ENCODE data around the gene GRK7. TPM values are rescaled to one million over a fixed set of nuclear protein-coding genes. Genes with fewer than 3 reads are reported as not detected.

Gene GRK7
- total and polyA plus RNA-seq, 2 of the 13 experiments (the other 11 are each of a cell fraction or from before 2014, with no cell fraction given) = not detected

DNA sequence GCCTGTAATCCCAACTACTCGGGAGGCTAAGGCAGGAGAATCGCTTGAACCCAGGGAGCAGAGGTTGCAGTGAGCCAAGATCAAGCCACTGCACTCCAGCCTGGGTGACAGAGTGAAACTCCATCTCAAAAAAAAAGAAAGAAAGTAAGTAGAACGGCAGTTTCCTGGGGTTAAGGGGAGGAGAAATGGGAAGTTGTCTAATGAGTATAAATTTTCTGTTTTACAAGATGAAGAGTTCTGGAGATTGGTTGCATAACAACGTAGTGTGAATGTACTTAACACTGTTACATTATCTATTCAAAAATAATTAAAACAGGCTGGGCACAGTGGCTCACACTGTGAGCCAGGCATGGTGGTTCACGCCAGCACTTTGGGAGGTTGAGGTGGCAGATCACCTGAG, 45.4 kb downstream of the GRK7 start (continued):
- TF ChIP-seq AFF4 (CRISPR knock-in tag; IDR thresholded peaks at IDR 0.05) (no peak), ZNF383 (CRISPR knock-in tag; IDR thresholded peaks at IDR 0.05; ENCODE audit: borderline replicate concordance) (no peak), NFIB (CRISPR knock-in tag; IDR thresholded peaks at IDR 0.05; ENCODE audit: borderline replicate concordance) (no peak), ZNF331 (CRISPR knock-in tag; IDR thresholded peaks at IDR 0.05) (no peak), ZSCAN31 (CRISPR knock-in tag; IDR thresholded peaks at IDR 0.05; ENCODE audit: low read depth) (no peak), HMG20B (CRISPR knock-in tag; conservative IDR thresholded peaks at IDR 0.05) (no peak)
- TF ChIP-seq, protein P1, sequence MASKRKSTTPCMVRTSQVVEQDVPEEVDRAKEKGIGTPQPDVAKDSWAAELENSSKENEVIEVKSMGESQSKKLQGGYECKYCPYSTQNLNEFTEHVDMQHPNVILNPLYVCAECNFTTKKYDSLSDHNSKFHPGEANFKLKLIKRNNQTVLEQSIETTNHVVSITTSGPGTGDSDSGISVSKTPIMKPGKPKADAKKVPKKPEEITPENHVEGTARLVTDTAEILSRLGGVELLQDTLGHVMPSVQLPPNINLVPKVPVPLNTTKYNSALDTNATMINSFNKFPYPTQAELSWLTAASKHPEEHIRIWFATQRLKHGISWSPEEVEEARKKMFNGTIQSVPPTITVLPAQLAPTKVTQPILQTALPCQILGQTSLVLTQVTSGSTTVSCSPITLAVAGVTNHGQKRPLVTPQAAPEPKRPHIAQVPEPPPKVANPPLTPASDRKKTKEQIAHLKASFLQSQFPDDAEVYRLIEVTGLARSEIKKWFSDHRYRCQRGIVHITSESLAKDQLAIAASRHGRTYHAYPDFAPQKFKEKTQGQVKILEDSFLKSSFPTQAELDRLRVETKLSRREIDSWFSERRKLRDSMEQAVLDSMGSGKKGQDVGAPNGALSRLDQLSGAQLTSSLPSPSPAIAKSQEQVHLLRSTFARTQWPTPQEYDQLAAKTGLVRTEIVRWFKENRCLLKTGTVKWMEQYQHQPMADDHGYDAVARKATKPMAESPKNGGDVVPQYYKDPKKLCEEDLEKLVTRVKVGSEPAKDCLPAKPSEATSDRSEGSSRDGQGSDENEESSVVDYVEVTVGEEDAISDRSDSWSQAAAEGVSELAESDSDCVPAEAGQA (IDR thresholded peaks at IDR 0.05; ENCODE audit: low read depth) = no peak
- TF ChIP-seq, protein P1 (CRISPR knock-in tag; IDR thresholded peaks at IDR 0.05; ENCODE audit: borderline replicate concordance) = no peak
